Stomach (tissue), 9 donors: Measurements from ENCODE around the gene APOL2. TPM values are rescaled to one million over a fixed set of nuclear protein-coding genes. Genes with fewer than 3 reads are reported as not detected.

ENCODE experiments used
- DNase-seq, 2 donors: peaks; one replicate each; pipeline versions ENCODE4 v3.0.0 to v3.0.0-alpha.2; 2013 to 2019
- H3K27ac ChIP-seq, 5 donors: fragments of 200-600 bp in 4 of 5; sonication (generic) in 4 of 5; one replicate each; pipeline ENCODE4 v1.5.1; 2013 to 2019; ENCODE audit warnings: mild to moderate bottlenecking in 1 of 5, moderate library complexity in 1 of 5
- H3K27me3 ChIP-seq, 3 donors: fragments of 200-600 bp; sonication (generic); one replicate each; pipeline ENCODE4 v1.5.1; 2017 to 2019; ENCODE audit warnings: mixed run types in 1 of 3
- H3K36me3 ChIP-seq, 4 donors: fragments of 200-600 bp; sonication (generic); 1 replicate in 3 of 4; 2 replicates in 1 of 4; pipeline ENCODE4 v1.5.1; 2016 to 2019
- H3K4me1 ChIP-seq, 4 donors: fragments of 200-600 bp; sonication (generic); one replicate each; pipeline ENCODE4 v1.5.1; 2016 to 2019
- H3K4me3 ChIP-seq, 4 donors: fragments of 200-600 bp; sonication (generic) in 3 of 4; one replicate each; pipeline ENCODE4 v1.5.1; 2016 to 2019; ENCODE audit warnings: mild to moderate bottlenecking in 1 of 4
- H3K9me3 ChIP-seq, 4 donors: fragments of 200-600 bp; sonication (generic); one replicate each; pipeline ENCODE4 v1.5.1; 2016 to 2019
- EP300 ChIP-seq: sonication (generic); formaldehyde crosslinking; IDR thresholded peaks from one replicate; pipeline ENCODE4 v1.6.1; 2017; ENCODE audit warnings: antibody characterized with exemption
- POLR2A ChIP-seq, 4 donors: fragments of 450-650 bp; IDR thresholded peaks; one replicate each; pipeline ENCODE4 v1.6.1; 2016; ENCODE audit warnings: antibody characterized with exemption in 4 of 4, control low read depth in 2 of 4, mild to moderate bottlenecking in 1 of 4, moderate library complexity in 1 of 4
- POLR2AphosphoS5 ChIP-seq, 3 donors: sonication (generic); formaldehyde crosslinking; IDR thresholded peaks; one replicate each; pipeline ENCODE4 v1.6.1; 2016; ENCODE audit warnings: antibody characterized with exemption in 3 of 3
- WGBS, 5 donors: extraction: QIAGEN DNeasy Blood & Tissue Kit in 3 of 5; methylation state at CpG; one replicate each; pipeline versions ENCODE4 v1.1.5 to v1.1.7; 2013 to 2018; 5-methylcytosine and 5-hydroxymethylcytosine counted together
- intact Hi-C: fragments of 100-400 bp; cut with DNase I; formaldehyde crosslinking; loops from one replicate; pipeline ENCODE4 v1.15.1; 2023; ENCODE audit warnings: low total_unique reads
- polyA plus RNA-seq, 3 donors: library from polyadenylated mRNA; stranded (reverse); fragments of 200-250 nt; gene quantifications; one replicate each; pipeline ENCODE4 v1.2.3, GENCODE V29; 2013
- small RNA-seq, 4 donors: library from RNA; depleted of rRNA; stranded (forward); fragments of <200 nt; gene quantifications; one replicate each; pipeline ENCODE3, GENCODE V24; 2016
- total RNA-seq, 5 donors: library from RNA; depleted of rRNA; stranded (reverse); fragments of >200 nt; gene quantifications; one replicate each; pipeline versions ENCODE4 v1.1.0 to v1.2.3, GENCODE V29; 2014 to 2016
- TF ChIP-seq, protein P1 (sequence below), 7 experiments: fragments of 450-650 bp in 4 of 7; fragments of 200-600 bp in 3 of 7; sonication (generic) in 3 of 7; IDR thresholded peaks; one replicate each; pipeline ENCODE4 v1.5.1; 2016 to 2019; ENCODE audit warnings: antibody characterized with exemption in 7 of 7, control low read depth in 2 of 7, mild to moderate bottlenecking in 1 of 7
- donor health status: healthy with polysubstance abuse.
- donor health status: Bipolar disorder and iron deficiency.
- donor health status: healthy.

The APOL2 gene
- total and polyA plus RNA-seq, 8 donors = 11.6 to 101 (median 35.5) TPM

DNA sequence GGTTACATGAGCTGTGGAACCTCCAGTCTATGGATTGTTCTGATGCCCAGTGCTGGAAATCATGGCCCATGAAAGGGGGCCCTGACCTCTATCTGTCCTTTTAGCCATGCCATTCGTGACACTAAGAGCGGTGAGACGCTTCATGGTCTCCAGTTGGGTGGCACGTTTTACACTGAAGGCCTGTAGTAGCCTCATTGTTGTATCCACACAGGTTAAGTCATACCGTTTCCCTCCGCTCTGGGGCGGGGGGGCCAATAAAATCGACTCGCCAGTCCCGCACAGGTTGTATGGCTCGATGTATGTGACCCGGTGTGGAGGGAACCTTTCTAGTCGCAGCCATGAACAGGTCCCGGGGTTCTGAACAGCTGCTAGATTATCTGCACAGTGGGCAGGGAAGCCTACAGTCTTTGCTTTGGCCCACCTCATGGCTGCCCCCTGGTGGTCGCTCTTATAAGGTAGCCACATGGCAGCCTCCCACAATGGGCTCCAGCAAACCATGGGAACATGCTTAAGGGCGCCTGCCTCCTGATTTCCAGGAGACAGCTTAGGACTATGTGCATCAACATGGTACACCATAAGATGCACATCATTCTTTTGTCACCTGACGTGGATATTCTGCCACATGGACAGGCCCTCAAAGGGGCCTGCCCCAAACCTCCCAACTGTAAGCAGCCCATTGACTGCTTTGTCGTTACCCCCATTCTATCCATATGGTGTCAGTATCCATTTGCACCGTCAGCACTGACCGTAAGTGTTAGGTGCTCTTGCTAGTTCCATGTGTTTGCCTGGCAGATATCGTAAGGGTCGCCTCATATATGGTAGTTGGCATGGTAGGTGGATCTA is 59.1 kb downstream of the APOL2 start:
- Histone ChIP-seq H3K27me3 (no peaks in the 10 kb centered on the region), H3K4me1 (peaks cover 0 to 15% (median 3%) of the 10 kb centered on the region in 4 donors), H3K36me3 (no peaks in the 10 kb centered on the region), H3K27ac (no peak overlapping the region), H3K9me3 (no peaks in the 10 kb centered on the region), H3K4me3 (no peak overlapping the region)
- intact Hi-C loops = loop anchor here (5.0 kb wide), 1 partner anchor 33 kb away; no protein-coding TSS in a partner anchor
- TF ChIP-seq POLR2A (IDR thresholded peaks at IDR 0.05) (no peak), EP300 (no peak), POLR2AphosphoS5 (IDR thresholded peaks at IDR 0.05) (peak in 1 of 3 donors; percentile 46)
- TF ChIP-seq, protein P1, sequence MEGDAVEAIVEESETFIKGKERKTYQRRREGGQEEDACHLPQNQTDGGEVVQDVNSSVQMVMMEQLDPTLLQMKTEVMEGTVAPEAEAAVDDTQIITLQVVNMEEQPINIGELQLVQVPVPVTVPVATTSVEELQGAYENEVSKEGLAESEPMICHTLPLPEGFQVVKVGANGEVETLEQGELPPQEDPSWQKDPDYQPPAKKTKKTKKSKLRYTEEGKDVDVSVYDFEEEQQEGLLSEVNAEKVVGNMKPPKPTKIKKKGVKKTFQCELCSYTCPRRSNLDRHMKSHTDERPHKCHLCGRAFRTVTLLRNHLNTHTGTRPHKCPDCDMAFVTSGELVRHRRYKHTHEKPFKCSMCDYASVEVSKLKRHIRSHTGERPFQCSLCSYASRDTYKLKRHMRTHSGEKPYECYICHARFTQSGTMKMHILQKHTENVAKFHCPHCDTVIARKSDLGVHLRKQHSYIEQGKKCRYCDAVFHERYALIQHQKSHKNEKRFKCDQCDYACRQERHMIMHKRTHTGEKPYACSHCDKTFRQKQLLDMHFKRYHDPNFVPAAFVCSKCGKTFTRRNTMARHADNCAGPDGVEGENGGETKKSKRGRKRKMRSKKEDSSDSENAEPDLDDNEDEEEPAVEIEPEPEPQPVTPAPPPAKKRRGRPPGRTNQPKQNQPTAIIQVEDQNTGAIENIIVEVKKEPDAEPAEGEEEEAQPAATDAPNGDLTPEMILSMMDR (IDR thresholded peaks at IDR 0.05) = peak in 5 of 7 experiments; percentile 77 to 90 (median 89)
- 49 to 57% (median 50%) methylated on average over 20 to 22 of the region's 22 CpGs for WGBS, 5 donors
- DNase-seq = peak; percentile 89 to 91

DNA sequence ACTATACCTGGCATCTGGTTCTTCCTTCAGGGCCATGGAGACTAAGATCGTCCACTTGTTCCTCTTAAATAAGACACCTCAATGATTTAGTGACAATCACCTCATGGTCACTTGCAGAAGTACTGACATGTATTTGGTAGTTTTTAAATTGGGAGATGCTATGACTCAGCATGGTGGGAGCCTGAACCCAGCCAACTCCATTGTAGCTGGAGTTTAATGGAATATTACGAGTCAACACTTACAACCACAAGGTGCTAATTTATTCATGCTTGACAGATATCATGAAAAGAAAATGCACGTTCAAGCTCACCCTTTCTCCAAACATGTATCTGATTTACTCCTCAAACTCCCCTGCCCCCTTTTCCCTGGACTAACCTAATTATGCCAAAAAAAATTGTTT is 62.2 kb downstream of the APOL2 start:
- intact Hi-C loops = no loop called here
- Histone ChIP-seq H3K4me1 (peaks cover 0 to 7% (median 3%) of the 10 kb centered on the region in 4 donors), H3K4me3 (no peak overlapping the region), H3K27me3 (no peaks in the 10 kb centered on the region), H3K27ac (no peak overlapping the region), H3K9me3 (no peaks in the 10 kb centered on the region), H3K36me3 (no peaks in the 10 kb centered on the region)
- 76 to 87% (median 84%) methylated on average over 3 of the region's 3 CpGs for WGBS, 5 donors
- no peak for TF ChIP-seq POLR2AphosphoS5 (IDR thresholded peaks at IDR 0.05)
- TF ChIP-seq, protein P1 (IDR thresholded peaks at IDR 0.05) = no peak
- TF ChIP-seq POLR2A (IDR thresholded peaks at IDR 0.05) = no peak
- TF ChIP-seq EP300 = no peak
- DNase-seq = no peak

Small RNA genes lying within 50 kb of the gene (small RNA-seq; reads per million reads assigned to genes)
- 0 reads per million in 4 donors for gene MIR6819

Other genes starting within 250 kb of the APOL2 start
- 100 to 1,000 TPM in 1 of 5 donors, 10 to 100 TPM in 4; 41.4 to 176 (median 64.9) TPM for gene RBFOX2, start 210.7 kb downstream of the APOL2 start, total RNA-seq
- gene RBFOX2, start 210.7 kb downstream of the APOL2 start, polyA plus RNA-seq = 10 to 100 TPM; 14.9 to 26.6 (median 21.5) TPM
- 10 to 100 TPM in 3 of 5 donors, 1 to 10 TPM in 1, not detected in 1; 2.9 to 29.9 (median 17.5) TPM for gene APOL3, start 78.8 kb downstream of the APOL2 start, total RNA-seq
- 10 to 100 TPM; 12.1 to 20.1 (median 13.9) TPM for gene APOL3, start 78.8 kb downstream of the APOL2 start, polyA plus RNA-seq
- gene APOL4, start 37.7 kb downstream of the APOL2 start, total RNA-seq = 10 to 100 TPM in 1 of 5 donors, 1 to 10 TPM in 2, not detected in 2; 1.2 to 13.2 (median 3.6) TPM
- gene APOL4, start 37.7 kb downstream of the APOL2 start, polyA plus RNA-seq = 10 to 100 TPM in 1 of 3 donors, 1 to 10 TPM in 2; 8.2 to 12.7 (median 9.7) TPM
- gene APOL1, start 13.6 kb upstream of the APOL2 start, total RNA-seq = 10 to 100 TPM in 4 of 5 donors, 1 to 10 TPM in 1; 5.2 to 87.5 (median 38.2) TPM
- gene APOL1, start 13.6 kb upstream of the APOL2 start, polyA plus RNA-seq = 10 to 100 TPM in 2 of 3 donors, 1 to 10 TPM in 1; 7.3 to 58.1 (median 38.9) TPM
- 100 to 1,000 TPM; 155 to 620 (median 272) TPM for gene MYH9, start 148.4 kb upstream of the APOL2 start, total RNA-seq
- gene MYH9, start 148.4 kb upstream of the APOL2 start, polyA plus RNA-seq = 10 to 100 TPM; 46.7 to 79.3 (median 54.3) TPM
- 100 to 1,000 TPM in 1 of 5 donors, 10 to 100 TPM in 3, 1 to 10 TPM in 1; 7.0 to 279 (median 43.7) TPM for gene TXN2, start 242.1 kb upstream of the APOL2 start, total RNA-seq
- 100 to 1,000 TPM in 2 of 3 donors, 10 to 100 TPM in 1; 86.8 to 144 (median 124) TPM for gene TXN2, start 242.1 kb upstream of the APOL2 start, polyA plus RNA-seq